Endothelial cell of umbilical vein (primary cell): ENCODE data around the gene SPOP. TPM values are rescaled to one million over a fixed set of nuclear protein-coding genes. Genes with fewer than 3 reads are reported as not detected.

Experiments
- BruUV-seq: library from RNA; stranded (reverse); fragments of 400-500 nt; replicated peaks from 2 replicates; lab custom pipeline; 2021; lab: Mats Ljungman, UMichigan
- CTCF ChIA-PET: fragments of 300-600, 350-600 bp; sonication (Branson Sonifier 250); formaldehyde crosslinking; loops from one replicate; lab custom pipeline; 2021; ENCODE audit warnings: antibody characterized with exemption, inconsistent platforms; lab: Charles Lee
- POLR2A ChIA-PET: fragments of 300-600, 350-600 bp; sonication (Branson Sonifier 250); formaldehyde crosslinking; loops from one replicate; lab custom pipeline; 2021; ENCODE audit warnings: antibody characterized with exemption, inconsistent platforms; lab: Charles Lee
- DNase-seq: peaks from one replicate; pipeline ENCODE4 v3.0.0-alpha.2; 2011; ENCODE audit warnings: low read depth, low spot score
- FAIRE-seq: peaks from 2 replicates; lab custom pipeline; 2011; peaks lifted over from hg19 to GRCh38; lab: Jason Lieb, UNC
- H2AFZ ChIP-seq: 2 replicates; pipeline ENCODE4 v1.6.0; 2012; ENCODE audit warnings: low read depth, low read length, control low read depth, inconsistent platforms
- H3K27ac ChIP-seq: 2 replicates; pipeline ENCODE4 v1.5.1; 2011; ENCODE audit warnings: low read depth, mild to moderate bottlenecking, control low read depth, low read length, moderate library complexity; ENCODE audit not compliant: insufficient read depth
- H3K27me3 ChIP-seq, 2 experiments: 2 replicates each; pipeline versions ENCODE4 v1.6.0 to v1.6.1; 2011; ENCODE audit warnings: low read length in 2 of 2, mixed read lengths in 1 of 2; ENCODE audit not compliant: control insufficient read depth in 2 of 2, insufficient read depth in 2 of 2
- H3K36me3 ChIP-seq, 2 experiments: 2 replicates in 1 of 2; 3 replicates in 1 of 2; pipeline ENCODE4 v1.5.1; 2011; ENCODE audit warnings: low read length in 2 of 2, mild to moderate bottlenecking in 1 of 2, moderate library complexity in 1 of 2; ENCODE audit not compliant: control insufficient read depth in 2 of 2, insufficient read depth in 2 of 2; ENCODE audit errors: extremely low read depth in 1 of 2
- H3K4me1 ChIP-seq: 3 replicates; pipeline ENCODE4 v1.5.1; 2011; ENCODE audit warnings: mild to moderate bottlenecking, low read length; ENCODE audit not compliant: control insufficient read depth, insufficient read depth; ENCODE audit errors: extremely low read depth
- H3K4me2 ChIP-seq: 2 replicates; pipeline ENCODE4 v1.6.1; 2011; ENCODE audit warnings: low read length, control low read depth, mixed read lengths; ENCODE audit not compliant: insufficient read depth
- H3K4me3 ChIP-seq, 3 experiments: fragments of 200-600 bp in 1 of 3; sonication (generic), shearing (Covaris generic) in 1 of 3; replicated peaks in 1 of 3; 2 replicates each; pipeline ENCODE4 v1.5.1; 2011 to 2016; ENCODE audit warnings: control low read depth in 3 of 3, low read length in 3 of 3, mild to moderate bottlenecking in 2 of 3, inconsistent platforms in 1 of 3, low read depth in 1 of 3, moderate library complexity in 1 of 3; ENCODE audit not compliant: insufficient read depth in 1 of 3
- H3K79me2 ChIP-seq: 2 replicates; pipeline ENCODE4 v1.6.0; 2012; ENCODE audit warnings: low read length, inconsistent platforms; ENCODE audit not compliant: control insufficient read depth, insufficient read depth
- H3K9ac ChIP-seq: replicated peaks from 2 replicates; pipeline ENCODE3; 2011; ENCODE audit warnings: low read length, control low read depth; ENCODE audit not compliant: insufficient read depth; ENCODE audit errors: extremely low read depth
- H3K9me1 ChIP-seq: replicated peaks from 3 replicates; pipeline ENCODE4 v1.6.0; 2011; ENCODE audit warnings: mild to moderate bottlenecking, low read length; ENCODE audit not compliant: control insufficient read depth, insufficient read depth; ENCODE audit errors: extremely low read depth
- H3K9me3 ChIP-seq: replicated peaks from 2 replicates; pipeline ENCODE4 v1.5.1; 2012; ENCODE audit warnings: low read length, inconsistent platforms; ENCODE audit not compliant: control insufficient read depth, insufficient read depth
- H4K20me1 ChIP-seq: replicated peaks from 2 replicates; pipeline ENCODE3; 2011; ENCODE audit warnings: mild to moderate bottlenecking, low read length; ENCODE audit not compliant: control insufficient read depth, insufficient read depth; ENCODE audit errors: extremely low read depth
- EZH2 ChIP-seq: IDR thresholded peaks from 2 replicates; pipeline ENCODE4 v1.6.1; 2012; ENCODE audit warnings: borderline replicate concordance, low read depth, mild to moderate bottlenecking, moderate library complexity, low read length, inconsistent platforms; ENCODE audit not compliant: severe bottlenecking
- FOS ChIP-seq: IDR thresholded peaks from 2 replicates; pipeline ENCODE4 v1.6.1; 2011; ENCODE audit warnings: mild to moderate bottlenecking, low read length, moderate library complexity, borderline replicate concordance; ENCODE audit not compliant: insufficient read depth
- GATA2 ChIP-seq: IDR thresholded peaks from 2 replicates; pipeline ENCODE4 v1.7.0; 2011; ENCODE audit warnings: low read depth, mild to moderate bottlenecking, moderate library complexity, mixed read lengths, low read length; ENCODE audit not compliant: insufficient read length, insufficient read depth
- JUN ChIP-seq: IDR thresholded peaks from 2 replicates; pipeline ENCODE4 v1.6.1; 2011; ENCODE audit warnings: borderline replicate concordance, low read depth; ENCODE audit not compliant: insufficient read length, insufficient read depth
- MYC ChIP-seq: IDR thresholded peaks from one replicate; pipeline ENCODE4 v1.6.1; 2011; ENCODE audit warnings: mild to moderate bottlenecking, low read depth, low read length
- POLR2A ChIP-seq: IDR thresholded peaks from 2 replicates; pipeline ENCODE4 v1.6.1; 2012; ENCODE audit warnings: low read depth, mild to moderate bottlenecking, control low read depth, low read length
- POLR2AphosphoS5 ChIP-seq: IDR thresholded peaks from 2 replicates; pipeline ENCODE4 v1.6.1; 2012; ENCODE audit warnings: low read depth, mild to moderate bottlenecking, control low read depth, low read length, moderate library complexity; ENCODE audit not compliant: insufficient read depth
- dilution Hi-C: fragments of 300-500 bp; cut with MboI; formaldehyde crosslinking; loops from one replicate; pipeline ENCODE4 v1.15.0; 2019; ENCODE audit warnings: low sequenced_read_pairs; ENCODE audit not compliant: extremely low pct_ligation_motif_present
- intact Hi-C: fragments of 100-400 bp; cut with micrococcal nuclease; formaldehyde crosslinking; loops from one replicate; pipeline ENCODE4 v1.10.0; 2022
- polyA plus RNA-seq, 4 experiments: library from polyadenylated mRNA; depleted of rRNA in 3 of 4; stranded (reverse) in 3 of 4; unstranded in 1 of 4; fragments of >200 nt; gene quantifications; 2 replicates each; pipeline versions ENCODE4 v1.2.1 to v1.2.3, GENCODE V29; 2011 to 2012; ENCODE audit warnings: missing spikeins in 1 of 4
- total RNA-seq: library from RNA; stranded (reverse); gene quantifications from 2 replicates; pipeline ENCODE4 v1.2.3, GENCODE V29; 2021
- TF ChIP-seq, protein P1 (sequence below): IDR thresholded peaks from 2 replicates; pipeline ENCODE4 v1.6.1; 2011; ENCODE audit not compliant: insufficient read depth, insufficient read length
- TF ChIP-seq, protein P2 (sequence below), 2 donors: IDR thresholded peaks; 1 replicate in 1 of 2; 2 replicates in 1 of 2; pipeline ENCODE4 v1.5.1; 2011; ENCODE audit warnings: low read length in 2 of 2, mild to moderate bottlenecking in 2 of 2, moderate library complexity in 2 of 2, control low read depth in 1 of 2, inconsistent platforms in 1 of 2, low read depth in 1 of 2; ENCODE audit not compliant: insufficient read depth in 1 of 2; ENCODE audit errors: extremely low read depth in 1 of 2

The SPOP gene
- total and polyA plus RNA-seq, 2 donors (not counting 3 experiments of a cell fraction or from before 2014, with no cell fraction given), result 46.9 to 61.0 TPM

DNA sequence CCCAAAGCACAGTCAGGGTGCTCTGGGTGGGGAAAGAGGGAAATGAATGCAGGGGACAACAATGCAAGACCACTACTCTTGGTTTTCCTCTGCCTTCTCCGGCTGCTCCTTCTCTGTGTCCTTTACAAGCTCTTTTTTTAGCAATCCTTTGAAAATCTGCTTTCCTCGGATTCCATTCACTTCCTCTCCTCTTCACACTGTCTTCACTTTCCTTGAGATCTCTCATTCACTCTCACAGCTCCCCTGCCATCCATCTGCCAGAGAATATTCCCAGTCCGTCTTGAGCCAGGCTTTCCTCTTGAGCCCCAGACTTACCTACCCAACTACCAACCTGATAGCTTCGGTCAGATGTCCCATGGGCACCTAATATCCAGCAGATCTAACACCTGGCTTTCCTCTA, 11.0 kb upstream of the SPOP start:
- Histone ChIP-seq H3K4me2 (no peak overlapping the region), H3K4me3 (no peak overlapping the region), H4K20me1 (no peaks in the 10 kb centered on the region), H3K27ac (peak overlapping the region; percentile 87), H3K9ac (peak overlapping the region; percentile 64), H3K9me3 (no peaks in the 10 kb centered on the region), H3K9me1 (no peaks in the 10 kb centered on the region), H3K36me3 (no peaks in the 10 kb centered on the region), H3K4me1 (peaks cover 42% of the 10 kb centered on the region), H3K27me3 (no peaks in the 10 kb centered on the region), H2AFZ (peak overlapping the region; percentile 43), H3K79me2 (no peaks in the 10 kb centered on the region)
- intact Hi-C loops (loop anchor here (1.0 to 2.0 kb wide), 3 partner anchors 11 to 66 kb away; partner anchors contain the start of gene SPOP), dilution Hi-C loops (no loop called here)
- TF ChIP-seq, protein P1, sequence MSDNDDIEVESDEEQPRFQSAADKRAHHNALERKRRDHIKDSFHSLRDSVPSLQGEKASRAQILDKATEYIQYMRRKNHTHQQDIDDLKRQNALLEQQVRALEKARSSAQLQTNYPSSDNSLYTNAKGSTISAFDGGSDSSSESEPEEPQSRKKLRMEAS, result no peak
- no peak for TF ChIP-seq MYC
- no peak for TF ChIP-seq POLR2A
- TF ChIP-seq EZH2, result no peak
- no peak for TF ChIP-seq GATA2
- TF ChIP-seq POLR2AphosphoS5, result no peak
- TF ChIP-seq JUN, result no peak
- TF ChIP-seq FOS, result no peak
- TF ChIP-seq, protein P2, sequence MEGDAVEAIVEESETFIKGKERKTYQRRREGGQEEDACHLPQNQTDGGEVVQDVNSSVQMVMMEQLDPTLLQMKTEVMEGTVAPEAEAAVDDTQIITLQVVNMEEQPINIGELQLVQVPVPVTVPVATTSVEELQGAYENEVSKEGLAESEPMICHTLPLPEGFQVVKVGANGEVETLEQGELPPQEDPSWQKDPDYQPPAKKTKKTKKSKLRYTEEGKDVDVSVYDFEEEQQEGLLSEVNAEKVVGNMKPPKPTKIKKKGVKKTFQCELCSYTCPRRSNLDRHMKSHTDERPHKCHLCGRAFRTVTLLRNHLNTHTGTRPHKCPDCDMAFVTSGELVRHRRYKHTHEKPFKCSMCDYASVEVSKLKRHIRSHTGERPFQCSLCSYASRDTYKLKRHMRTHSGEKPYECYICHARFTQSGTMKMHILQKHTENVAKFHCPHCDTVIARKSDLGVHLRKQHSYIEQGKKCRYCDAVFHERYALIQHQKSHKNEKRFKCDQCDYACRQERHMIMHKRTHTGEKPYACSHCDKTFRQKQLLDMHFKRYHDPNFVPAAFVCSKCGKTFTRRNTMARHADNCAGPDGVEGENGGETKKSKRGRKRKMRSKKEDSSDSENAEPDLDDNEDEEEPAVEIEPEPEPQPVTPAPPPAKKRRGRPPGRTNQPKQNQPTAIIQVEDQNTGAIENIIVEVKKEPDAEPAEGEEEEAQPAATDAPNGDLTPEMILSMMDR (IDR thresholded peaks at IDR 0.05; ENCODE audit: extremely low read depth in 1 of 2, insufficient read depth in 1 of 2, low read depth in 1 of 2, low read length in 2 of 2), result no peak
- POLR2A ChIA-PET, result interaction anchor here (1.1 kb wide), 1 partner anchor 11 kb away, joined by 10 read pairs; the partner anchor contains the start of gene SPOP
- FAIRE-seq (no peak), DNase-seq (peak; percentile 28)
- CTCF ChIA-PET, result interaction anchor here (1.0 to 24.3 kb wide), 6 partner anchors 9 to 132 kb away, joined by 3 to 786 read pairs (median 4); partner anchors contain the start of genes NXPH3 and SLC35B1
- no TSS peak for BruUV-seq
